Common myeloid progenitor, CD34-positive (primary cell): ENCODE measurements around the gene WDR44. TPM values are rescaled to one million over a fixed set of nuclear protein-coding genes. Genes with fewer than 3 reads are reported as not detected.
"Not testable (repeated sequence)": the region's sequence is repeated elsewhere in the genome, so short reads cannot be mapped to it uniquely, and the experiment has no call there.

Experiments
- CTCF ChIA-PET: fragments of 350-600 bp; sonication (Branson Sonifier 250); formaldehyde crosslinking; loops from one replicate; lab custom pipeline; 2021; ENCODE audit warnings: antibody characterized with exemption; lab: Charles Lee
- POLR2A ChIA-PET: fragments of 350-600 bp; sonication (Branson Sonifier 250); formaldehyde crosslinking; loops from one replicate; lab custom pipeline; 2021; ENCODE audit warnings: antibody characterized with exemption; lab: Charles Lee
- DNase-seq, 3 donors: peaks; one replicate each; pipeline versions ENCODE4 v3.0.0 to v3.0.0-alpha.2; 2013
- H3K27ac ChIP-seq, 2 experiments: 1 replicate in 1 of 2; 2 replicates in 1 of 2; pipeline ENCODE4 v1.7.0; 2013; ENCODE audit warnings: inconsistent platforms in 2 of 2, low read length in 2 of 2, mild to moderate bottlenecking in 2 of 2, low read depth in 1 of 2, moderate library complexity in 1 of 2; ENCODE audit not compliant: severe bottlenecking in 2 of 2, insufficient read depth in 1 of 2, poor library complexity in 1 of 2
- H3K27me3 ChIP-seq, 5 experiments: replicated peaks in 2 of 5; 1 replicate in 3 of 5; 2 replicates in 2 of 5; pipeline versions ENCODE4 v1.6.1 to v1.7.0; 2013; ENCODE audit warnings: low read length in 4 of 5, mild to moderate bottlenecking in 2 of 5, moderate library complexity in 2 of 5, inconsistent platforms in 1 of 5; ENCODE audit not compliant: insufficient read depth in 5 of 5, control insufficient read depth in 4 of 5
- H3K36me3 ChIP-seq, 4 experiments: 1 replicate in 2 of 4; 2 replicates in 2 of 4; pipeline versions ENCODE4 v1.6.1 to v1.7.0; 2013; ENCODE audit warnings: low read length in 3 of 4, control low read depth in 1 of 4, mild to moderate bottlenecking in 1 of 4; ENCODE audit not compliant: control insufficient read depth in 4 of 4, insufficient read depth in 4 of 4
- H3K4me1 ChIP-seq, 4 experiments: 1 replicate in 3 of 4; 2 replicates in 1 of 4; pipeline versions ENCODE4 v1.6.1 to v1.7.1; 2013; ENCODE audit warnings: low read length in 3 of 4, mild to moderate bottlenecking in 3 of 4, control low read depth in 1 of 4, inconsistent platforms in 1 of 4, moderate library complexity in 1 of 4; ENCODE audit not compliant: control insufficient read depth in 4 of 4, insufficient read depth in 4 of 4; ENCODE audit errors: control extremely low read depth in 1 of 4
- H3K4me3 ChIP-seq, 7 experiments: 1 replicate in 4 of 7; 2 replicates in 3 of 7; pipeline versions ENCODE4 v1.5.1 to v1.7.0; 2013; ENCODE audit warnings: mild to moderate bottlenecking in 7 of 7, low read length in 6 of 7, moderate library complexity in 6 of 7, inconsistent platforms in 2 of 7, low read depth in 2 of 7, control low read depth in 1 of 7; ENCODE audit not compliant: insufficient read depth in 4 of 7, control insufficient read depth in 1 of 7; ENCODE audit errors: extremely low read depth in 1 of 7
- H3K9me3 ChIP-seq, 5 experiments: 1 replicate in 4 of 5; 2 replicates in 1 of 5; pipeline versions ENCODE4 v1.6.1 to v1.7.1; 2013; ENCODE audit warnings: low read length in 4 of 5, mild to moderate bottlenecking in 2 of 5, inconsistent platforms in 1 of 5, low read depth in 1 of 5, moderate library complexity in 1 of 5; ENCODE audit not compliant: control insufficient read depth in 4 of 5, insufficient read depth in 2 of 5; ENCODE audit errors: control extremely low read depth in 1 of 5
- WGBS: methylation state at CpG from one replicate; pipeline ENCODE4 v1.1.5; 2013; ENCODE audit not compliant: insufficient coverage; 5-methylcytosine and 5-hydroxymethylcytosine counted together
- polyA plus RNA-seq: library from polyadenylated mRNA; unstranded; fragments of 120-200 nt; gene quantifications from one replicate; pipeline ENCODE4 v1.2.1, GENCODE V29; 2013

WDR44 gene, protein sequence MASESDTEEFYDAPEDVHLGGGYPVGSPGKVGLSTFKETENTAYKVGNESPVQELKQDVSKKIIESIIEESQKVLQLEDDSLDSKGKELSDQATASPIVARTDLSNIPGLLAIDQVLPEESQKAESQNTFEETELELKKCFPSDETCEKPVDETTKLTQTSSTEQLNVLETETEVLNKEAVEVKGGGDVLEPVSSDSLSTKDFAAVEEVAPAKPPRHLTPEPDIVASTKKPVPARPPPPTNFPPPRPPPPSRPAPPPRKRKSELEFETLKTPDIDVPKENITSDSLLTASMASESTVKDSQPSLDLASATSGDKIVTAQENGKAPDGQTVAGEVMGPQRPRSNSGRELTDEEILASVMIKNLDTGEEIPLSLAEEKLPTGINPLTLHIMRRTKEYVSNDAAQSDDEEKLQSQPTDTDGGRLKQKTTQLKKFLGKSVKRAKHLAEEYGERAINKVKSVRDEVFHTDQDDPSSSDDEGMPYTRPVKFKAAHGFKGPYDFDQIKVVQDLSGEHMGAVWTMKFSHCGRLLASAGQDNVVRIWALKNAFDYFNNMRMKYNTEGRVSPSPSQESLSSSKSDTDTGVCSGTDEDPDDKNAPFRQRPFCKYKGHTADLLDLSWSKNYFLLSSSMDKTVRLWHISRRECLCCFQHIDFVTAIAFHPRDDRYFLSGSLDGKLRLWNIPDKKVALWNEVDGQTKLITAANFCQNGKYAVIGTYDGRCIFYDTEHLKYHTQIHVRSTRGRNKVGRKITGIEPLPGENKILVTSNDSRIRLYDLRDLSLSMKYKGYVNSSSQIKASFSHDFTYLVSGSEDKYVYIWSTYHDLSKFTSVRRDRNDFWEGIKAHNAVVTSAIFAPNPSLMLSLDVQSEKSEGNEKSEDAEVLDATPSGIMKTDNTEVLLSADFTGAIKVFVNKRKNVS
- 11.6 TPM for polyA plus RNA-seq

DNA sequence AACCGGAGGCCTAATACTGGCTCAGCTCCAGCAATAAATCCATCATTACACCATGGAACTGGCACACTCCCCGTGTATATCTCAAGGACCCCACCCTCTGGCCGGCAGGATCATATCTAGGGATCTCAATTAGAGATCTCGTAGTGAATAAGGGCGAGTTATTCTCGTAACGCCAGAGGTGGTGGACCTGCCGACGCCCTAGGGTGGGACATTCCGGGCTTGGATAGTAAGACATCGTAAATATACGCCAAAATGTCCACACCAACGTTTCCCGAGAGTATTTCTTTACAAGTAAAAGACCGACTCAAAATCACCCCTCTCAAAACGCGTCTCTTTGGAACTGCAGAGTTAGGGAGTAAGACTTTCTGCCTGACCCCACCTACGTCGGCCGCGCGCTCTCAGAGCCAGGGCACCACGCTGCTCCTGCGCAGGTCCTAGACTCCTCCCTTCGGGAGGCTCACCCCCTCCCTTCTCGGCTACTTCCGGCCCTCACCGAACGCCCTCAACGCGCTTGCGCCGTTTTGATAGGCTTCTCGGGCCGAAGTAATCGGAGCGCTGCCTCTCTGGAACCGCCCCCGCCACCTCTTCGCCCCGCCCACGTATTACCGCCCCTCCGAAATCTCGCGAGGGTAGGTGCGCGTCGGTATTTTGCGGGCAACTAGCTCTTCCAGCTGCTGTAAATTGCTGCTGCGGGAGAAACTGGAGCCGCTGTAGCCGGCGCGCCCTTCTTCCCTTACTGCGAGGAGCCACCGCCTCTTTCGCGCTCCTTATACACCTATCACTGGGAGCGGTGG lies at the start of gene WDR44:
TSS of gene WDR44 (plus strand) at position 643 of the 794 bp plus-strand sequence. CDS start 398 bp downstream, outside the sequence.
- POLR2A ChIA-PET: no interaction called here
- DNase-seq: peak; percentile 93 to 97 (median 95)
- H3K27ac ChIP-seq: peak within 1 kb of the TSS; percentile 77 to 91
- H3K9me3 ChIP-seq: peaks cover 0 to 5% (median 0%) of the 10 kb centered on the region in 5 experiments
- CTCF ChIA-PET: interaction anchor here (1.3 to 2.2 kb wide), 2 partner anchors 10 to 20 kb away, joined by 3 to 8 read pairs; no protein-coding TSS in a partner anchor
- H3K4me1 ChIP-seq: peaks cover 9 to 13% (median 11%) of the 10 kb centered on the region in 4 experiments
- no peaks in the 10 kb centered on the region for H3K36me3 ChIP-seq
- H3K4me3 ChIP-seq: peak within 1 kb of the TSS; percentile 77 to 95 (median 86)
- H3K27me3 ChIP-seq: no peaks in the 10 kb centered on the region
- 40% methylated on average over 54 of the region's 60 CpGs for WGBS

GRCh38 chrX:118305827-118306226 lies 40.1 kb upstream of the WDR44 start:
- DNase-seq, H3K27ac ChIP-seq, H3K9me3 ChIP-seq, H3K36me3 ChIP-seq, CTCF ChIA-PET, H3K27me3 ChIP-seq, H3K4me3 ChIP-seq, POLR2A ChIA-PET, H3K4me1 ChIP-seq: not testable (repeated sequence)
- 80% methylated on average over 1 of the region's 2 CpGs for WGBS

- ChIA-PET POLR2A (no interaction called here), CTCF (no interaction called here)
- no peak overlapping the region for H3K4me3 ChIP-seq
- no peaks in the 10 kb centered on the region for H3K36me3 ChIP-seq
- no CpG with 5 or more reads among the region's 2 CpGs for WGBS
- no peaks in the 10 kb centered on the region for H3K9me3 ChIP-seq
- no peaks in the 10 kb centered on the region for H3K4me1 ChIP-seq
- no peak for DNase-seq
- no peaks in the 10 kb centered on the region for H3K27me3 ChIP-seq
- no peak overlapping the region for H3K27ac ChIP-seq
Measured at GRCh38 chrX:118315529-118315928, 30.4 kb upstream of the WDR44 start.

DNA sequence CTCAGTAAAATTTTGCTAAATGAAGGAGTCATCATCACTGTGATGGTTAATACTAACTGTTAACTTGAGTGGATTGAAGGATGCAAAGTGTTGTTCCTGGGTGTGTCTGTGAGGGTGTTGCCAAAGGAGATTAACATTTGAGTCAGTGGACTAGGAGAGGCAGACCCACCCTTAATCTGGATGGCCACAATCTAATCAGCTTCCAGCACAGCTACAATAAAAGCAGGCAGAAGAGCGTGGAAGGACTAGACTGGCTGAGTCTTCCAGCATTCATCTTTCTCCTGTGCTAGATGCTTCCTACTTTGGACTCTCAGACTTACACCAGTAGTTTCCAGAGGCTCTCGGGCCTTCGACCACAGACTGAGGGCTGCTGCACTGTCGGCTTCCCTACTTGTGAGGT lies 21.3 kb upstream of the WDR44 start:
- CTCF ChIA-PET: interaction anchor here (2.2 kb wide), 1 partner anchor 21 kb away, joined by 8 read pairs; the partner anchor contains the start of gene WDR44

GRCh38 chrX:118325453-118325852 lies 20.5 kb upstream of the WDR44 start:
- H3K4me3 ChIP-seq: no peak overlapping the region
- no peaks in the 10 kb centered on the region for H3K9me3 ChIP-seq
- no peaks in the 10 kb centered on the region for H3K36me3 ChIP-seq
- peaks cover 0 to 10% (median 2%) of the 10 kb centered on the region in 4 experiments for H3K4me1 ChIP-seq
- no CpG with 5 or more reads among the region's 2 CpGs for WGBS
- ChIA-PET CTCF (interaction anchor here (0.6 to 2.2 kb wide), 2 partner anchors 20 to 24 kb away, joined by 3 to 8 read pairs; partner anchors contain the start of gene WDR44), POLR2A (no interaction called here)
- no peak overlapping the region for H3K27ac ChIP-seq
- peak in 2 of 3 donors; percentile 9 to 20 for DNase-seq
- no peaks in the 10 kb centered on the region for H3K27me3 ChIP-seq

More for the DNA sequence above, 21.3 kb upstream of the WDR44 start:
- H3K9me3 ChIP-seq: no peaks in the 10 kb centered on the region
- no peaks in the 10 kb centered on the region for H3K36me3 ChIP-seq
- H3K27ac ChIP-seq: no peak overlapping the region
- no peak for DNase-seq
- WGBS: 90% methylated on average over 4 of the region's 4 CpGs
- POLR2A ChIA-PET: no interaction called here
- no peak overlapping the region for H3K4me3 ChIP-seq
- H3K4me1 ChIP-seq: peaks cover 0 to 5% (median 2%) of the 10 kb centered on the region in 4 experiments
- H3K27me3 ChIP-seq: no peaks in the 10 kb centered on the region

GRCh38 chrX:118329175-118329574 lies 16.7 kb upstream of the WDR44 start:
- POLR2A ChIA-PET: no interaction called here
- Histone ChIP-seq H3K4me1 (peaks cover 0 to 10% (median 2%) of the 10 kb centered on the region in 4 experiments), H3K4me3 (peak overlapping the region in 1 of 7 experiments; percentile 45), H3K27ac (peak overlapping the region in 1 of 2 experiments; percentile 14), H3K27me3 (no peaks in the 10 kb centered on the region), H3K9me3 (no peaks in the 10 kb centered on the region), H3K36me3 (no peaks in the 10 kb centered on the region)
- peak; percentile 58 to 89 (median 74) for DNase-seq
- 15% methylated on average over 3 of the region's 3 CpGs for WGBS
- CTCF ChIA-PET: no interaction called here
